Fibroblast of gingiva (primary cell): ENCODE results near the gene TBC1D30.
A peak's percentile ranks its signal among the peaks of the same experiment; 100 is the strongest.

Source experiments
- DNase-seq: peaks from one replicate; pipeline ENCODE4 v3.0.0-alpha.2; 2011; ENCODE audit warnings: low read depth

The TBC1D30 gene

DNA sequence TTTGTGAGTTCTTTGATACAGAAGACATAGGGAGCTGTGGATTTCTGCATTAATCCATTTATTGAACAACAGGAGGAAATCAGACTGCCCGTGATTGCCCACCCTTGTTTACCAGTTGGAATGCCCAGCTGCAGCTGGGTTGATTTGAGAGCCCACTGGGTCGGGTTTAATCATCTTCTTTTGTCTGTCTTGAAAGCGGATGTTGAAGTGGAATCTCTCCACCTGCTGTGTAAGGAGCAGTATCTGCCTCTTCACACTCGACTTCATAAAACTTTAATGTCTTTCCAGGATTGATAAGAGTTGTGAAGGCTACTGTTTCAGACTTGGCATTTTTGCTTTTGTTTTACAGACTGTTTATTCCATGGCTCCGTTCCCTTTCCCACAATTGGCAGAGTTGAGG, 39.9 kb downstream of the TBC1D30 start:
- DNase-seq, result no peak

DNA sequence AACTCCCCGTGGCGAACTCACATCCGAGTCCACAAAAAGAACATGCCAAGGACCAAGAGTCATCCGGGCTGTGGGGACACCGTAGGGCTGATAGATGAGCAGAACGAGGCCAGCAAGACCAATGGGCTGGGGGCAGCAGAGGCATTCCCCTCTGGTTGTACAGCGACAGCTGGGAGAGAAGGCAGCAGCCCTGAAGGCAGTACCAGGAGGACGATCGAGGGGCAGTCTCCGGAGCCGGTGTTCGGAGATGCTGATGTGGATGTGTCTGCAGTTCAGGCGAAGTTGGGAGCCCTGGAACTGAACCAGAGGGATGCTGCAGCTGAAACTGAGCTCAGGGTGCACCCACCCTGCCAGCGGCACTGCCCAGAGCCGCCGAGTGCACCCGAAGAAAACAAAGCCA, 50.7 kb downstream of the TBC1D30 start:
- no peak for DNase-seq

DNA sequence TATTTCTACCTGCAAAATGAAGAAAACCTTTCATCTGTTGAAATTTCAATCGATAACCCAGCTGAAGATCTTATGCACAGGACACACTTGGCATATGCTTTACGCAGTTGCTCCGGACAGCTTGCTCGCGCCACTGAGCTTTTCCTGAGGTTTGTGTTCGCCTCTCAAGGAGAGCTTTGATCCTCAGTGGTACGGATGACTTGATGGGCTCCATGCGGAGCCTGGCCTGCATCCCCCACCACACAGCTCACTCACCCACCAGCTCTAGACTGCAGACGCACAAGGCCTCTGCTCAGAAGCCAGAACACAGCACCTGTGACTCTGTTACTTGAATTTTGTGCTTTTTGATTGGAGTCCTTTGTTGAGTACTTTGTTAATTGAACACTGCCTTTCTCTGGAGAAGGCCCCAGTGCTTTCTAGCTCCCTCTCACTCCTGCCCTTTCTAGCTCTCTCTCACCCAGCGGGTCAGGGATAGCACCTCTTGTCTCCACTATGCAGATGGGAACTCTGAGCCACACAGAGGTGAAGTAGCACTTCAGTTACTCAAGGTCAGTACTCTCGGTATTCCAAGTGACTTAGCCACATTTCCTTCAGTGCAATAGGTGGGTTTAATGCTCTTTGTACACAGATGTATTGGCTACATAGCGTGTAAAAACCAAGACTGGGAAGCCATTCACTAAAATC, 52.1 kb downstream of the TBC1D30 start:
- no peak for DNase-seq

GRCh38 chr12:64877363-64878004, 53.0 kb downstream of the TBC1D30 start:
- no peak for DNase-seq

DNA sequence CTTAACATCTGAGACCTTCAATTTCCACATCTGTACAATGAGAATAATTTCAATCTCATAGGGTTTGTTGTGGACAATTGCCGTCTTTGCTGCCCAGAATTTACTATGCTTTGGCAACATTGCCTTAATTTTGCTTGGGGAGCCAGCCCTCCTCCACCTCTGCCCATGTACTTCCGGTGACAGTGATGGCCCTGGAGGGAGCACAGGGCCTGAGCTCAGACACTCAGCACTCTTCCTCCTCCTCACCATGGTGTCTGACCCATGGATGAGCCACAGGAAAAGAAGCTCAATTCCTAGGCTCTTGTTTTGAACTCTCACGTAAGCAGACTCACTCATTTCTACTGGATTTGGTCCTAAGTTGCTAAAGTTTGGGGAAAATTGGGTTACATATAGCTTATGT, 58.2 kb downstream of the TBC1D30 start:
- DNase-seq, result no peak

GRCh38 chr12:64883264-64884163, 59.1 kb downstream of the TBC1D30 start:
- no peak for DNase-seq

- no peak for DNase-seq
These were observed 59.7 kb downstream of the TBC1D30 start for GRCh38 chr12:64884164-64884542.

DNA sequence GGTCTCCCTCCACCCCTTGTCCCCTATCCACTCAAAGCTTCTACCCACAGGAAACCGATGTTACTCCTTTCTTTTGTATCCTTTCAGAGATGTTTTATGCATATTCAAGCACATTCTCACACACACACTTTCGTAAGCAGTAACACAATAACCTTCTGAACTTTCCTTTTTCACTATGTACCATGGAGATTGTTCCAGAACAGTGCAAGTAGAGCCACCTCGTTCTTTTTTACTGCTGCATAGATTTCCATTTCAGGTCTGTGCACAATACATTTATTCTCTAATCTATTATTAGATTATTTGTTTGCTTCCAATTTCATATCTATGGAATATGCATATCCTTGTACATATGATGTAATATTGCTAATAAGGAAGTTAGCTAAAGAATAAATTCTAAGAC, 60.3 kb downstream of the TBC1D30 start:
- no peak for DNase-seq

- DNase-seq, result no peak
These were observed 65.2 kb downstream of the TBC1D30 start for GRCh38 chr12:64889434-64890216.

GRCh38 chr12:64890873-64891468, 66.5 kb downstream of the TBC1D30 start:
- peak; percentile 42 for DNase-seq

DNA sequence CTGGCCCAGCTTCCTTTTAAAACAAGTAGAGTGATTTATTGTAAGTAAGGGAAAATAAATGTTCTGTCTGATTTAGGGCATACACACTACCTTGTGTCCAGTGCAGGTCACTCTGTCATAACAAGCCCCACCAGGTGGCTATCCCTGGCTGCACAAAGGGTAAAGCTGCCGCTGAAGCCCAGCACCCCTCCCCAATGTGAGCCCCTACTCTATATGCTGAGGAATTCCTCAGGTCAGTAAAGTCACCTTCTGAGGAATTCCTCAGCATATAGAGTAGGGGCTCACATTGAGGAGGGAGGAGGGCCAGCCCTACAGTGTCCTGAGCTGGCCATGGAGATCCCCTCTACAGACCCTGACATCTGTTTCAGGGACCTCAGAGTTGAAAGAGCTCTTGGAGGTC, 67.2 kb downstream of the TBC1D30 start:
- no peak for DNase-seq

DNA sequence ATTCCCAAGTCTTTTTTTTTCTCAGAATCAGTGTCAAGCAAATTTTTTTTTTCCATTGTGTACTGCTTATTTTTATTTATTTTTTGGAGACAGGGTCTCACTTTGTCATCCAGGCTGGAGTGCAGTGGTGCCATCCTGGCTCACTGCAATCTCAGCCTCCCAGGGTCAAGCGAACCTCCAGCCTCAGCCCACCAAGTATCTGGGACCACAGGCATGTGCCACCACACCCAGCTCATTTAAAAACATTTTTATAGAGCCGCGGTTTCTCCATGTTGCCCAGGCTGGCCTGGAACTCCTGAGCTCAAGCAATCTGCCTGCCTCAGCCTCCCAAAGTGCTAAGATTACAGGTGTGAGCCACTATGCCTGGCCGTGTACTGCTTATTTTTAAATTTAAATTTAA, 68.1 kb downstream of the TBC1D30 start:
- DNase-seq, result no peak

GRCh38 chr12:64893961-64894360, 69.5 kb downstream of the TBC1D30 start:
- DNase-seq, result peak; percentile 64

- DNase-seq, result no peak
These were observed 70.5 kb downstream of the TBC1D30 start for GRCh38 chr12:64894827-64895475.

GRCh38 chr12:64895526-64895925, 71.1 kb downstream of the TBC1D30 start:
- DNase-seq, result no peak

DNA sequence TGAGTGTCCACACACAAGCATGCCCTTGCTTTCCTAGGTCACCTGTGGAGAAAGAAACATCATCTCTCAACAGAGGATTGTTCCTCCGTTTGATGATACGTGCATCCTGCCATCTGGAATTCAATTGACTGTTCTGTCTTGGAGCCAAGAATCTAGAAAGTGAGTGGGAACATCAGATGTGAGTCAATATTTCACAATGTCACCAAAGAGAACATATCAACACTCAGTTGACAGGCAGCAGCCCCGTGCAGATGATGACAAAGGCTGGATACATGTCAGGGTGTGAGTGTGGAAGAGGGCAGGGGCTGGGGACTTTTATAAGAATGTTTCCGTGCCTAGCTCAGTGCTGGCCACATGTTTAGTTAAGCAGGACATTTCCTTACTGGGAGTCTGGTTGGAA, 76.1 kb downstream of the TBC1D30 start:
- peak; percentile 58 for DNase-seq

DNA sequence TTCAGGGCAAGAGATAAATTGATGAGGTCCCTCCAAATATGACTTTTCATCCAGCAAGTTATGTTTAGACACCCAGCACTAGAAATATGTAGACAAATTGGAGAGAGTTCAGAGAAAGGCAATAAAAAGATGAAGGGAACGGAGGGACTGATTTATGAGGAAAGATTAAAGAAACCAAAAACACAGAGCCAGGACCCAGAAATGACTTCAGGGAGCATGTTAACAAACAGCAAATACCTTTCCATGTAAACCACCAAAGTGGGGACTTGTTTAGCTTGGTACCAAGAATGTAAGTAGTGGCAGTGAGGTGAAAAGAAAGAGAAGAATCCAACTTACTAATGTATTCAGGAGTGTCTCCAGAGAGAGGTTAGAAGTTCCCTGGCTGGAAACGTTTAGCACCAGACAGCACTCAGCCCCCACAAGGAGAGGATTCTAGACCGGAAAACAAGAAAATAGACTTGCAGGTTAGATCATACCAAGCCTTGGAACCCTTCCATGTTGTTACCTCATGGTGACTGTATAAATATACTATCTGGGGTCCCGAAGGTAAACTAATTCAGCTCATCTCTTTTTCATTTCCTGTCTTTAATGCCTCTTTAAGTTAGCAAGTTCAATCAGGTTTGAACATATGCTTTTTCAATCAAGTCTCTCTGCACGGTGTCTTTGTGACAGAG, 79.2 kb downstream of the TBC1D30 start:
- no peak for DNase-seq

GRCh38 chr12:64907097-64907496, 82.7 kb downstream of the TBC1D30 start:
- no peak for DNase-seq

DNA sequence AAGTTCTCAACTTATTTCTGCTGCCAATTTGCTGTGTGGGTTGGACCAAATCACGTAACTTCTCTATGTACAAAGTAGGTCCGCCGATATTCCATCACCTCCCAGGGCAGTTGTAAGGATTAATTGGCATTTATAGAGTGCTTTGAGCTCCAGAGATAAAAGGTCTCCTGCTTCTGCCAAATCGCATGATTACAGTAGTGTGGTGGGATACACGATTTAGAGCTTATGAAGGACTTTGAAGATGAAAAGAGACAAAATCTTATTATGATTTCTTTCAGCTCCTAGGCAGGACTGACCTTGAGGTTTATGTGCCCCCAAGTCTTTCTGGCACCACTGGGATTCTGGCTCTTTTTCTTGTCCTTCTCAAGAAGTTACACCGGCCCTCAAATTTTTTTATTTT, 84.7 kb downstream of the TBC1D30 start:
- DNase-seq, result no peak

GRCh38 chr12:64911081-64911480, 86.6 kb downstream of the TBC1D30 start:
- no peak for DNase-seq

GRCh38 chr12:64911912-64912311, 87.5 kb downstream of the TBC1D30 start:
- DNase-seq, result no peak
